Neural progenitor cell (in vitro differentiated cells): ENCODE measurements around the gene ANKRD34A. TPM values are rescaled to one million over a fixed set of nuclear protein-coding genes. Genes with fewer than 3 reads are reported as not detected.

Experiments used
- DNase-seq: peaks from one replicate; pipeline ENCODE4 v3.0.0-alpha.2; 2016; ENCODE audit warnings: low spot score
- H2AFZ ChIP-seq: fragments of 200-600 bp; sonication (generic); replicated peaks from 2 replicates; pipeline ENCODE4 v1.6.1; 2016; ENCODE audit warnings: antibody characterized with exemption
- H3F3A ChIP-seq: fragments of 200-600 bp; sonication (generic); 2 replicates; pipeline ENCODE4 v1.6.1; 2016; ENCODE audit warnings: antibody characterized with exemption, low read depth
- H3K27ac ChIP-seq: fragments of 200-600 bp; sonication (generic); 2 replicates; pipeline ENCODE4 v1.5.1; 2016; ENCODE audit warnings: mild to moderate bottlenecking
- H3K27me3 ChIP-seq: fragments of 200-600 bp; sonication (generic); 2 replicates; pipeline ENCODE4 v1.6.1; 2016; ENCODE audit warnings: mild to moderate bottlenecking, moderate library complexity
- H3K36me3 ChIP-seq: fragments of 200-600 bp; sonication (generic); 2 replicates; pipeline ENCODE4 v1.5.1; 2016
- H3K4me1 ChIP-seq: fragments of 200-600 bp; sonication (generic); 2 replicates; pipeline ENCODE4 v1.6.1; 2016; ENCODE audit warnings: mixed run types
- H3K4me2 ChIP-seq: fragments of 200-600 bp; sonication (generic); 2 replicates; pipeline ENCODE4 v1.6.1; 2016
- H3K4me3 ChIP-seq: fragments of 200-600 bp; sonication (generic); 2 replicates; pipeline ENCODE4 v1.5.1; 2016
- H3K79me2 ChIP-seq: fragments of 200-600 bp; sonication (generic); 2 replicates; pipeline ENCODE4 v1.6.1; 2016; ENCODE audit warnings: low read depth
- H3K9ac ChIP-seq: fragments of 200-600 bp; sonication (generic); 2 replicates; pipeline ENCODE4 v1.6.1; 2016
- H3K9me3 ChIP-seq: fragments of 200-600 bp; sonication (generic); 2 replicates; pipeline ENCODE4 v1.5.1; 2016; ENCODE audit warnings: low read depth
- H4K20me1 ChIP-seq: fragments of 200-600 bp; sonication (generic); 2 replicates; pipeline ENCODE4 v1.6.1; 2016; ENCODE audit warnings: low read depth
- H3K27ac Mint-ChIP-seq: 3 replicates; pipeline ENCODE4 v1.8.0; 2021; ENCODE audit warnings: mixed read lengths
- H3K27me3 Mint-ChIP-seq: 2 replicates; pipeline ENCODE4 v1.8.0; 2022; ENCODE audit warnings: low read depth, mild to moderate bottlenecking, inconsistent platforms, moderate library complexity, mixed read lengths; ENCODE audit not compliant: insufficient read depth
- H3K36me3 Mint-ChIP-seq: 3 replicates; pipeline ENCODE4 v1.8.0; 2021; ENCODE audit warnings: mixed read lengths
- H3K4me1 Mint-ChIP-seq: 3 replicates; pipeline ENCODE4 v1.8.0; 2021; ENCODE audit warnings: mixed read lengths
- H3K4me3 Mint-ChIP-seq: 3 replicates; pipeline ENCODE4 v1.8.0; 2021; ENCODE audit warnings: mild to moderate bottlenecking, moderate library complexity, mixed read lengths
- H3K9me3 Mint-ChIP-seq: 3 replicates; pipeline ENCODE4 v1.8.0; 2020; ENCODE audit warnings: mixed read lengths
- CTCF ChIP-seq: fragments of 200-600 bp; sonication (generic); IDR thresholded peaks from 2 replicates; pipeline ENCODE4 v1.5.1; 2017; ENCODE audit warnings: antibody characterized with exemption, mild to moderate bottlenecking
- EZH2 ChIP-seq: fragments of 200-600 bp; sonication (generic); IDR thresholded peaks from 2 replicates; pipeline ENCODE4 v1.6.1; 2017; ENCODE audit warnings: antibody characterized with exemption, mild to moderate bottlenecking, moderate library complexity
- EZH2phosphoT487 ChIP-seq: fragments of 200-600 bp; sonication (generic); IDR thresholded peaks from 2 replicates; pipeline ENCODE4 v1.6.1; 2017; ENCODE audit warnings: antibody characterized with exemption
- total RNA-seq: library from RNA; depleted of rRNA; stranded (reverse); fragments of >200 nt; gene quantifications from 2 replicates; pipeline ENCODE4 v1.2.3, GENCODE V29; 2015; ENCODE audit warnings: low replicate concordance

The ANKRD34A gene
- total RNA-seq, 1 donor from 2014 or later: 0.06 TPM

- peaks cover 54% of the 10 kb centered on the region for H3K4me1 Mint-ChIP-seq
- H3K9me3 ChIP-seq: no peaks in the 10 kb centered on the region
- H3K9me3 Mint-ChIP-seq: no peaks in the 10 kb centered on the region
- no peak for TF ChIP-seq CTCF
- no peak for TF ChIP-seq EZH2
- TF ChIP-seq EZH2phosphoT487: no peak
- no peaks in the 10 kb centered on the region for H3K79me2 ChIP-seq
- peaks cover 9% of the 10 kb centered on the region for H3K4me1 ChIP-seq
- no peak overlapping the region for H3K27ac Mint-ChIP-seq
- H3K27me3 ChIP-seq: peaks cover 35% of the 10 kb centered on the region
- no peaks in the 10 kb centered on the region for H3K36me3 ChIP-seq
- H2AFZ ChIP-seq: no peak overlapping the region
- no peak overlapping the region for H3K27ac ChIP-seq
- H3K4me2 ChIP-seq: no peak overlapping the region
- no peak overlapping the region for H3K4me3 Mint-ChIP-seq
- H3K36me3 Mint-ChIP-seq: peaks cover 9% of the 10 kb centered on the region
- no peak overlapping the region for H3K4me3 ChIP-seq
- no peak overlapping the region for H3K9ac ChIP-seq
- no peaks in the 10 kb centered on the region for H4K20me1 ChIP-seq
- peaks cover 7% of the 10 kb centered on the region for H3K27me3 Mint-ChIP-seq
- H3F3A ChIP-seq: peaks cover 8% of the 10 kb centered on the region
- DNase-seq: no peak
Measured at GRCh38 chr1:145953861-145954260, 10.5 kb downstream of the ANKRD34A start.

DNA sequence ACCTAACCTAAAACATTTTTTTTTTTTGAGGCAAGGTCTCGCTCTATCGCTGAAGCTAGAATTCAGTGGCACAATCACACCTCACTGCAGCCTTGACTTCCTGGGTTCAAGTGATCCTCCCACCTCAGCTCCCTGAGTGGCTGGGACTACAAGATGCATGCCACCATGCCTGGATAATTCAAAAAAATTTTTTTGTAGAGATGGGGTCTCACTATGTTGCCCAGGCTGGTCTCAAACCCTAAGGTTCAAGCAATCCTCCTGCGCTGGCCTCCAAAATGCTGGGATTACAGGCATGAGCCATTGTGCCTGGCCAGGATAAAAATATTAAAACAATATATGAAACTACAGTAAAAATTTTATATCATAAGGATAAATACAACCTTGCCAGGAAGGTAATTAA, 11.5 kb downstream of the ANKRD34A start:
- DNase-seq: no peak
- Histone ChIP-seq H3K4me3 (no peak overlapping the region), H3K27ac (no peak overlapping the region), H3K9me3 (no peaks in the 10 kb centered on the region), H4K20me1 (no peaks in the 10 kb centered on the region), H2AFZ (no peak overlapping the region), H3K36me3 (no peaks in the 10 kb centered on the region), H3K4me1 (peaks cover 5% of the 10 kb centered on the region), H3K9ac (no peak overlapping the region), H3K4me2 (no peak overlapping the region), H3K27me3 (peaks cover 26% of the 10 kb centered on the region), H3K79me2 (no peaks in the 10 kb centered on the region), H3F3A (peaks cover 8% of the 10 kb centered on the region)
- Mint-ChIP-seq H3K4me1 (peaks cover 46% of the 10 kb centered on the region), H3K4me3 (no peak overlapping the region), H3K36me3 (peaks cover 10% of the 10 kb centered on the region), H3K9me3 (no peaks in the 10 kb centered on the region), H3K27ac (no peak overlapping the region), H3K27me3 (no peaks in the 10 kb centered on the region)
- TF ChIP-seq EZH2: no peak
- no peak for TF ChIP-seq EZH2phosphoT487
- no peak for TF ChIP-seq CTCF

GRCh38 chr1:145951526-145951925, 12.8 kb downstream of the ANKRD34A start:
- no peaks in the 10 kb centered on the region for H3K36me3 ChIP-seq
- H3K4me2 ChIP-seq: no peak overlapping the region
- H3K4me1 ChIP-seq: no peaks in the 10 kb centered on the region
- H4K20me1 ChIP-seq: no peaks in the 10 kb centered on the region
- TF ChIP-seq EZH2 (no peak), CTCF (no peak), EZH2phosphoT487 (no peak)
- no peaks in the 10 kb centered on the region for H3K27me3 Mint-ChIP-seq
- no peak for DNase-seq
- no peak overlapping the region for H3K4me3 Mint-ChIP-seq
- H3K27me3 ChIP-seq: peaks cover 18% of the 10 kb centered on the region
- H2AFZ ChIP-seq: no peak overlapping the region
- H3K27ac Mint-ChIP-seq: peak overlapping the region; percentile 69
- H3K9me3 Mint-ChIP-seq: no peaks in the 10 kb centered on the region
- H3F3A ChIP-seq: no peaks in the 10 kb centered on the region
- H3K9ac ChIP-seq: no peak overlapping the region
- no peaks in the 10 kb centered on the region for H3K79me2 ChIP-seq
- no peak overlapping the region for H3K27ac ChIP-seq
- no peak overlapping the region for H3K4me3 ChIP-seq
- peaks cover 44% of the 10 kb centered on the region for H3K4me1 Mint-ChIP-seq
- H3K9me3 ChIP-seq: no peaks in the 10 kb centered on the region
- peaks cover 15% of the 10 kb centered on the region for H3K36me3 Mint-ChIP-seq
